Embryonic facial prominence (tissue), 1 donor: ENCODE data around the gene RNF208.

Experiments
- DNase-seq: peaks from one replicate; pipeline ENCODE4 v3.0.0-alpha.2; 2016; ENCODE audit errors: extremely low spot score

RNF208 gene

GRCh38 chr9:137176302-137177182 is 45.5 kb downstream of the RNF208 start:
- no peak for DNase-seq

GRCh38 chr9:137175345-137175961 is 46.6 kb downstream of the RNF208 start:
- no peak for DNase-seq

GRCh38 chr9:137174722-137175293 is 47.2 kb downstream of the RNF208 start:
- DNase-seq = no peak

- no peak for DNase-seq
These were observed 48.0 kb downstream of the RNF208 start for GRCh38 chr9:137173796-137174664.

- no peak for DNase-seq
These were observed 48.9 kb downstream of the RNF208 start for GRCh38 chr9:137172901-137173795.

GRCh38 chr9:137171149-137171900 is 50.7 kb downstream of the RNF208 start:
- DNase-seq = no peak

- no peak for DNase-seq
These were observed 51.4 kb downstream of the RNF208 start for GRCh38 chr9:137170486-137171148.
